Tracheal epithelial cell (primary cell): ENCODE data around the gene TUSC1. TPM values are rescaled to one million over a fixed set of nuclear protein-coding genes. Genes with fewer than 3 reads are reported as not detected.

Experiments
- total RNA-seq: library from RNA; depleted of rRNA; stranded (reverse); fragments of >200 nt; gene quantifications from 2 replicates; pipeline ENCODE4 v1.2.1, GENCODE V29; 2014

The TUSC1 gene
- 15.7 and 23.0 TPM in 2 replicates for total RNA-seq

GRCh38 chr9:25678147-25678666 lies at the start of gene TUSC1:
Gene TUSC1, minus strand, starts transcription at chr9:25678444. Its CDS starts 132 bp downstream, at chr9:25678312.

